Right forelimb (tissue), 1 donor: Measurements from ENCODE around the gene ZNF821.
"Not testable (repeated sequence)": the region's sequence is repeated elsewhere in the genome, so short reads cannot be mapped to it uniquely, and the experiment has no call there.

ENCODE experiments used
- DNase-seq: peaks from one replicate; pipeline ENCODE4 v3.0.0-alpha.2; 2018

ZNF821 gene, protein sequence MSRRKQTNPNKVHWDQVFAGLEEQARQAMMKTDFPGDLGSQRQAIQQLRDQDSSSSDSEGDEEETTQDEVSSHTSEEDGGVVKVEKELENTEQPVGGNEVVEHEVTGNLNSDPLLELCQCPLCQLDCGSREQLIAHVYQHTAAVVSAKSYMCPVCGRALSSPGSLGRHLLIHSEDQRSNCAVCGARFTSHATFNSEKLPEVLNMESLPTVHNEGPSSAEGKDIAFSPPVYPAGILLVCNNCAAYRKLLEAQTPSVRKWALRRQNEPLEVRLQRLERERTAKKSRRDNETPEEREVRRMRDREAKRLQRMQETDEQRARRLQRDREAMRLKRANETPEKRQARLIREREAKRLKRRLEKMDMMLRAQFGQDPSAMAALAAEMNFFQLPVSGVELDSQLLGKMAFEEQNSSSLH

DNA sequence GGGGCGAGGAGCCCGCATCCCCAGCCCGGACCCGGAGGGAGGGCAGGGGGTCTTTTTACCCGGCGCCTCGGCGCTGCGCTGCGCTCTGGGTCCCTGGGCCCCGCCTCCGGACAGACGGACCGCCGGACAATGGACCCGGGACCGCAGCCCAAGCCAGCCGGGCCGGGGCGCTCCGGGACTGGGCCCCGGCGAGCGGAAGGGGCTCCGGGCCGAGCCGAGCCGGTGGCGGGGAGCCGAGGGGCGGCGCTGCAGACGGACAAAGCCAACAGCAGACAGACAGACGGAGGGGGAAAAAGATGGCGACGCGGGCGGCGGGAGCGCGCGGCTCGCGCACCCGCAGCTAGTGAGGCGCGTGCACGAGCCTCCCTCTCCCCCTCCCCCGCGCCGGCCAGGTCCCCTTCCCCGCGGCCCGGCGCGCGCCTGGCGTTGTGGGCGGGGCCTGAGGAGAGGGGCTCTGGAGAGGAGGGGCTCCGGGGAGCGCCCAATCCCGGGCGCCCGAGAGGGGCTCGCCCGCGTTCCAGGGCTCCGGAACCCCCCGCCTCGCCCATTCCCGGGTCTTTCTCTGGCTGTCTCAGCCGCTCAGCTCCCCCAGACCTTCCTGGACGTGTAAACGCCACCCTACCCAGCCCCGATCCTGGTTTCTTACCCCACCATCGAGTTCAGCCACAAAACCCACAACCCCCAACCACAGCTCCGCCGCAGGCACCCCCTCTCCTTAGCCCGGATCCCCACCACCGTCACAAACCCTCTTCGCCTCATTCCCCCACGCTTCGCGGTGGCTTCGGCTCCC, at the start of gene ZNF821:
ZNF821 (minus strand) TSS at position 334 of the 790 bp plus-strand sequence. CDS start 4,236 bp downstream, outside the sequence.
- DNase-seq: peak; percentile 85

DNA sequence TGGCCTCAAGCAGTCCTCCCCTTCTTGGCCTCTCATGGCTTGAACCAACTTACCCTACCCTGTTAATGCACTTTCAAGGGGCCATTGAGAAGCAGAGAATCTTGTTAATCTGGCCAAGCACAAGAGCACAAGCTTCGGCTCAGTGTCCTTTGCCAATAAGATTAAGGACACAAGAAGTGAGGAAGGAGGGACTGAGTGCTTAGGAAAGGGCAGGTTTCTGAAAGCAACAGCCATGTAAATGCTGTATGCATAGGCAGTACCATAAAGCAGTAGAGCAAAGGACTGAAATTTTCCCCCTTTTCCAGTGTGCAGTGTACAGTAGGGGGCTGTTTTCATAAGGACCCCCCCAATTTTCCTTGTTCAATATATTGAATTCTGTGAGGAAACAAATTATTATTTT, 49.0 kb upstream of the ZNF821 start:
- DNase-seq: no peak

DNA sequence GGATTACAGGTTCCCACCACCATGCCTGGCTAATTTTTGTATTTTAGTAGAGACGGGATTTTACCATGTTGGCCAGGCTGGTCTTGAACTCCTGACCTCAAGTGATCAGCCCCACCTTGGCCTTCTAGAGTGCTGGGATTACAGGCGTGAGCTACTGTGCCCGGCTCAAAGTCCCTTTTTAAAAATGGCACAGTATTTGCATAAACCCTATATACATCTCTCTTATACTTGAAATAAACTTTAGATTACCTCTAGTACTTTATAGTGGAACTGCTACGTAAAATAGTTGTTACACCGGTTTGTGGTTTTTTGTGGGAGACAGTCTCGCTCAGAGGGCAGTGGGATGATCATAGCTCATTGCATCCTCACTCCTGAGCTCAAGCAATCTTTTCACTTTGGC, 47.6 kb upstream of the ZNF821 start:
- DNase-seq: no peak

DNA sequence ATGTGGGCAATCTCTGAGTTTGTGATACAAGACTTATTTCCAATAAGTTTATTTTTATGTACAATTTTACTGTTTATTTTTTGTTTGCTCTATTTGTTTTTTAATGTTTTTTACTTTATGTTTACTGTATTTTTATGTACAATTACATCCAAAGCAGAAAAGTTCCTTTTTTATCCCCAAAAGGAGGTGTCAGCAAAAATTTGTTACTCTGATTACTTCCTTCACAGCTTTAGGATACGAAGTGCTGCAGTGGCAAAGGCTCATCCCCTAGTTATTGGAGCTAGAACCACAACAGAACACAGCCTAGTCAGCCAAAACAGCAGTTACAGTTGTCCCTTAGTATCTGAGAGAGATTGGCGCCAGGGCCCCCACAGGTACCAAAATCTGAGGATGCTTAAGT, 47.0 kb upstream of the ZNF821 start:
- DNase-seq: no peak

DNA sequence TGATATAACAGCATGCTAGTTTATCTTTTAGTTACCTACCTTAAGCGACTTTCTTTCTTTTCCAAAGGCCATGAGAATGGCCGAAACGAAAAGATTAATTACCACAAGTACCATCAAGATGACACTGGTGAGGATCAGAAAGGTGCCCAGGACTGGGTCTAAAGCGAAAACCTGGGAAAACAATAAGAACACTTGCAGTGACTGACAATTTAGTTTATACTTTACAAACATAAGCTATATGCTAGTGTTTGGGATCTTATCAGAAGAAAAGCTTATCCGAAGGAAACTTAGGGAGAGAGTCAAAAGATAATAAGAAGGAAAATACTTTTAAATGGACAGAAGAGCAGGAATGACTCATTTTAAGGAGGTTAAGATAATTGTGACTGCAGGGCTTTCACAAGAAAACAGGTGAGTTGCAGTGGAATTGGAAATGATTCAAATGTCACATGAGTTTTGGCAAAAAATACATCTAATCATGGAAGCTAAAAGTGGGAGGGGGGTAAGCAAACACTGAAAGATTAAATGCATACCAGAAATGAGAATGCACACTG, 46.1 kb upstream of the ZNF821 start:
- no peak for DNase-seq

DNA sequence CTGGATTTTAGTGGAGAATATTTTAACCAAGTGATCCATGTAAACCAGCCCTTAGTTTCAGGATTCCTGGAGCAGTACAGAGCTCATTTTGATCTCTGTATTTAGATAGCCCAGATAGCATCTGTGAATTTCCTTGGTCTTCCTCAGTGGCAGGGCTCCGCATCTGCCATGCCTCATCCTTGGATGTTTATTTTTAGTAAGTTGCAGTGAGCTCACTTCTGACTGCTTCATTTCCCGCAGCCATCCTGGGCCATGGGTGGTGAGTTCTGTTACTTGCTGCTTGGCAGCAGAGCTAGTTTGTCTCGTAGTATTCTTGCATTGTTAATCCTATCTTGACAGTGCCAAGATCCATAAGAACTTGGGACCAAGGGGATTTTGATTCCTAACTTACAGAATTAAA, 45.1 kb upstream of the ZNF821 start:
- no peak for DNase-seq

DNA sequence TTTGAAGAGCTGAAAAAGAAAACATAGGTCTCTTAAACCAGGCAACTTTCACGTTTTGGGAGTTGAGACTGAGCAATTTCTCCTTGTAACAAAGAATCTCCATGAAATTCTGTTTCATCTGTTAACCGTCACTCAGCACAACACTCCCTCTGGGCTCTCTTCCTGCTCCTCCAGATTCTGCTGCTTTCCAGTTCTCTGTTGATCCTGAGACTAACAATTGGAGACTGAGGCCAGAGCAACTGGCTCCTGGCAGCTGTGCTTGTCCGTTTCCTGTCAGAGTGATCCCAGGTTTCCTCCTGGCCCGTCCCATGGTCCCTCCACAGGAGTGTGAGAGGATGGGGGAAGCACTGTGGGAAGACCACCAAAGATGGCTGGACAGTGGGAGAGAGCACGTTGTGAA, 43.8 kb upstream of the ZNF821 start:
- peak; percentile 50 for DNase-seq

DNA sequence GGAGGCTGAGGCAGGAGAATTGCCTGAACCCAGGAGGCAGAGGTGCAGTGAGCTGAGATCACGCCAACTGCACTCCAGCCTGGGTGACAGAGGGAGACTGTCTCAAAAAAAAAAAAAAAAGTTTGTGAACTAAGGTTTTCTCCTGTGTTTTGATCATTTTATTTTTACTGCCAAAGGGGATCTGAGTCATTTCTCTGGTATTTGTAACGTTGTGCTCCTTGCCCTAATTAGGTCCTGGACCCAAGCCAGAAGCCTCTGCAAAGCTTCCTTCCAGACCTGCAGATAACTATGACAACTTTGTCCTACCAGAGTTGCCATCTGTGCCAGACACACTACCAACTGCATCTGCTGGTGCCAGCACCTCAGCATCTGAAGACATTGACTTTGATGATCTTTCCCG, 43.4 kb upstream of the ZNF821 start:
- peak; percentile 47 for DNase-seq

DNA sequence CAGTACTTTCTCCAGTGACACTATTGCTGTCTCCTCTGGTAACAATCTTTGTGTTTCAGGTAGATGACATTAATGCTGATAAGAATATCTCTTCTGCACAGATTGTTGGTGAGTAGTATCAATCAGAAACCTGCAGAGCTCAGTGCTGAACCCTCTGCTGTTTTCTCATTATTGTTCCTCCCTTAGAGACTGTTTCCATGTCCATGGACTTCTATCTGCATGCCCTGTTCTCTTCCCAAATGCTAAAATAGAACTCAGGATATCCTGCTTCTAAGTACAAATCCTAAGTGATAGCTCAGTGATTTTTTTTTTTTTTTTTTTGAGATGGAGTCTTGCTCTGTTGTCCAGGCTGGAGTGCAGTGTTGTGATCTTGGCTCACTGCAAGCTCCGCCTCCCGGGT, 40.7 kb upstream of the ZNF821 start:
- DNase-seq: no peak

DNA sequence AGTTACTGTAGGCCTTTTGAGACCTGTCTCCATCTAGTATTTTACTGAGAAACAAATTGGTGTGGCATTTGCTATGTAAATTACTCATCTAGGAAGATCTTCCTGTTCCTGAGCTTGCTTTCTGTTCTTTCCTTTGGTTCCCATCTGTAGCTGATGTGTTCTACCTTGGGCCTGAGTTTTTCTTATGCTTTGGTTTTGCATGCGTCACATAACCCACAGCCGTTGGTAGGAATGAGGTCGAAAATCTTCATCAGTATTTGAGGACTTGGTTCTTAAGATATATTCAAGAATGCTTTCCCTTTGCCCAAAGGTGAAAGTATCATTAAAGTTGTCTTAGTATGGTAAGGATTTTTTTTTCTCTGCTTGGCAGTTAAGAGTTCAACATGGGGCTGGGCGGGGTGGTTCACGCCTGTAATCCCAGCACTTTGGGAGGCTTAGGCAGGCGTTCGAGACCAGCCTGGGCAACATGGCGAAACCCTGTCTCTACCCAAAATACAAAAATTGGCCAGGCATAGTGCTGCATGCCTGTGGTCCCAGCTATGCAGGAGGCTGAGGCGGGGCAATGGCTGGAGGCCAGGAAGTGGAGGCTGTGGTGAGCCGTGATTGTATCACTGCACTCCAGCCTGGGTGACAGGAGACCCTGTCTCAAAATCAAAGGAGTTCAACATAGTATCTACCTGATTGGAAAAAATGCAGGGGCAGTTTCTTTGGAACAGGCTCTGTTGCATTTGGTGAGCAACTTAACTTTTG, 40.1 kb upstream of the ZNF821 start:
- no peak for DNase-seq

DNA sequence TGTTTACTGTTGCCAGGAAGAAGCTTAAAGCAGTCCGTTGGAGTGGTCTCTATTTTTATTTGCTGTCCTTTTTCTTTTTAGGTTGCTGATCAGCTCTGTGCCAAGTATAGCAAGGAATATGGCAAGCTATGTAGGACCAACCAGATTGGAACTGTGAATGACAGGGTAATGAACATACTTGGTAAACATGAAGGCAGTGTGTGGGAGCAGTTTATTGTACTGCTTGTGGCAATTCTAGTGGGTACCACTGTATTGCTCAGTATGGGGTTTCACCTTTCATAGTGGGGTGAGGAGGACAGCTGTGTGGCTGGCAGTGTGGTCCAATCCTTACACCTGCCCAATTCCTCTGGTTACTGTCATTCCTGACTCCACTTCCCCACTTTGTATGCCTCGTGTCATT, 36.7 kb upstream of the ZNF821 start:
- DNase-seq: no peak

DNA sequence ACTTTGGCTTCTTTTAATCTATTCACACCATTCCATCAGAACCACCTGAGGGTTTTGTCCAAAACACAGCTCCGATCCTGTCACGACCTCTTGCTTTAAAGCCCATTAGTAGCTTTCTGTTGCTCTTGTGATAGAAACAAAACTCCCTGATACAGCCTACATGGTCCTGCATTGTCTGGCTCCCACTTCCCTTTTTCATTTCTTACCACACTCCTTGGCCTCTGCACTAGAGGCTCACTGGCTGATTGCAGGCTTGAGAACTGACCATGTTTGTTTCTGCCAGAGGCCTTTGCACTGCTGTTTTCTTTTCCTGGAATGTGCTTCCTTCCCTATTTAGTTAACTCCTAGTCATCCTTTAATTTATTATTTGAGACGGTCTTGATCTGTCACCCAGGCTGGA, 35.1 kb upstream of the ZNF821 start:
- no peak for DNase-seq

DNA sequence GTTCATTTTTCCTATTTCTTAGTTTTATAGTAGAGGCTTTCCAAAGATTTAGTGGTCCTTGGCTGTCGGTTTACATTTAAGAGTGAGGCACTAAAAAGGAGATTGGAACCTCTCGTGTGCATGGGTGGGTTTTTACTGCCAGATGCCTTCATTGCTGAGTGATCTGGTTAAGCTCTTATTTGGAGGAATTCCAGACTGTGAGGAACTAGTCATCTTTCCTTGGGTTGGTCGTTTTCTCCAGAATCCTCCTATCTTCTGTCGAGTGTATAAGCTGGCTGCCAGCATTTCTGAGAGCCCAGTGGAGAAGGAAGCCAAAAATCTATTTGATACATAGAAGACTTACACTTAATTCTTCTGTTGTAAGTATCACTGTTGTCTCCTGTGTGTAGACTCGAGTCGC, 33.9 kb upstream of the ZNF821 start:
- DNase-seq: no peak

DNA sequence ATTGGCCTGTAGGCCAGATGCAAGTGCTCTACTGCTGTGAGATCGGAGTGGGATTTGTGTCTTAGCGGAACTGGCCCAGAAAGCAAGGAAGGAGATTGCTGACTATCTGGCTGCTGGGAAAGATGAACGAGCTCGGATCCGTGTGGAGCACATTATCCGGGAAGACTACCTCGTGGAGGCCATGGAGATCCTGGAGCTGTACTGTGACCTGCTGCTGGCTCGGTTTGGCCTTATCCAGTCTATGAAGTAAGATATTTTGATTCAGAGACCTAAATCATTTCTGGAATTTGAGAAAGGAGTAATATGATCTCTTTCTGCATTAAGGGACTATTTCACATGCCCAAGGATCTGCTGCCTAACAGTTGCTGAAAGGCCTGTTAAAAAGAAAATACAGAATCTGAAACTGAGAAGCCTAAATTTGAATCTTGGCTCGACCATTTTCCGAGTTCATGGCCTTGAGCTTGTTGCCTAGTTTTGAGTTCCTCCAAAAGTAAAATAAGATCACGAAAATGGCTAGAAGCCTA, 32.5 kb upstream of the ZNF821 start:
- DNase-seq: no peak

DNA sequence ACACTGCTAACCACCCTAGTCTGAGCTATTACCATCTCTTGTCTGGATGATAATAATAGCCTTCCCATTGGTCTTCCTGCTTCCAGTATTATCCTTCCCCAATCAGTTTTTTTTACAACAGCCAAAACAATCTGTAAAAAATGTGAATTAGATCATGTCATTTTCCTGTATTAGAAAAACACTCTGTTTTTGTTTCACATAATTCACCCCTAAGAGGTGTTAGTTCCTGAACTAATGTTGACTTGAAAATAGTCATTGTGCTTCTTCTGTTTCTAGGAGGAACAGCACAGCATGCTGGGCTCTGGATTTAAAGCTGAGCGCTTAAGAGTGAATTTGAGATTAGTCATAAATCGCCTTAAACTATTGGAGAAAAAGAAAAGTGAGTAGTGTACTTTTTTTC, 31.4 kb upstream of the ZNF821 start:
- no peak for DNase-seq

DNA sequence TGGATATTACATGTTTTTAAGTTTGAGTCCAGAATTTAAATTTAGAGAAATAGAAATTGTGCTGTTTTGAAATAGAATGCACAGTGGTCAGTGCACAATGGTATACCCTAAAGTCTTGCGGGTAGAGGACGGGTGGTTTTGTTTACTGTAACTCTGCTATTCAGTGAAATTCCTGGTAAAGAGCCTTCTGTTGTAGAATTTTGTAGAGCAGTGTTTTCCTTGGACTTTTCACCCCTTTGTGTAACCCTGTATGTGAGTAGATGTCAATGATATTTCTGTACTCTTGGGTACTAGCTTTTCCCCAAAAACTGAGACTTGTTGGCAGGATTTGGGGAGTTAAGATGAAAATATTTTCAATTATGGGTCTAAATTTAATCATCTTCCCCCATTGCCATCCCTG, 30.8 kb upstream of the ZNF821 start:
- no peak for DNase-seq

DNA sequence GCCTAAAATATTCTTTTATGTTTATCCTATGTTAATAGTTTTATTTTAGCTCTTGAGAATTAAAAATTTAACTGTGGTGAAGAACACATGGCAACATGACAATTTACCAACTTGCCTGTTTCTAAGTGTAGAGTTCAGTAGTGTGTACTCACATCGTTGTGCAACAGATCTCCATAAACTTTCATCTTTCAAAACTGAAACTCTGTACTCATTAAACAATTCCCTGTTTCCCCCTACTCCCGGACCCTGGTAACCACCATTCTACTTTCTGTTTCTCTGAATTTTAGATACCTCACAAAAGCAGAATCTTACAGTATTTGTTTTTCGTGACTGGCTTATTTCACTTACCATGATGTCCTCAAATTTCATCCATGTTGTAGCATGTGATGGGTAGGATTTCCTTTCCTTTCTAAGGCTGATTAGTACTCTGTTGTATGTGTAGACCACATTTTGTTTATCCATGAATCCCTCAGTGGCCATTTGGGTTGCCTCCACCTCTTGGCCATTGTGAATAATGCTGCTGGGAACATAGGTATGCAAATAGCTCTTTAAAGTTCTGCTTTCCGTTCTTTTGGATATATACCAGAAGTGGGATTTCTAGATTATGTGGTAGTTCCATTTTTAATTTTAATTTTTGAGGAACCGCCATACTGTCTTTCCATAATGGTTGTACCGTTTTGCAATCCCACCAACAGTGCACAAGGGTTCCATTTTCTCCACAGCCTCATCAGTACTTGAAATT, 28.7 kb upstream of the ZNF821 start:
- DNase-seq: no peak

DNA sequence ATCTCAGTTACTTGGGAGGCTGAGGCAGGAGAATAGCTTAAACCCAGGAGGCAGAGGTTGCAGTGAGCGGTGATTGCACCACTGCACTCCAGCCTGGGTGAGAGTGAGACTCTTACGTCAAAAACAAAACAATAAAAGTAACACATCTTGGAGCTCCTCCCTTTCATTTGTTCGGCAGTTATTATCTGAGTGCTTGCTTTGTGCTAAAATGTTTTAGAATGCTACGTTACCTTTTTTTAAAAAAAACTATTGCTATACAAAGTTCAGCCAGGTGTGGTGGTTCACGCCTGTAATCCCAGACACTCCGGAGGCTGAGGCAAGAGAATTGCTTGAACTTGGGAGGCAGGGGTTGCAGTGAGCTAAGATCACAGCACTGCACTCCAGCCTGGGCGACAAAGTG, 27.1 kb upstream of the ZNF821 start:
- DNase-seq: no peak

DNA sequence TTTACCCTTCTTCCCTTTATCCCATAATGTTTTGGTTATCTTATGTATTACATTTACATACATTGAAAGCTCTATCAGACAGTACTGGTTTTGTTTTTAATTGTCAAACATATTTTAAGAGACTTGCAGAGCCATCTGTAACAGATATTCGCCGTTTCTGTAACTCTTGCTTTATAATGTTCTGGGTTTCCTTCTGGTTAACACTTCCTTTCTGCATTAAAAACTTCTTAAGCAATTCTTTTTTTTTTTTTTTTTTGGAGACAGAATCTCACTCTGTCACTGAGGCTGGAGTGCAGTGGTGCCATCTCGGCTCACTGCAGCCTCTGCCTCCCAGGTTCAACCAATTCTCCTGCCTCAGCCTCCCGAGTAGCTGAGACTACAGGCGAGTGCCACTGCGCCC, 21.8 kb upstream of the ZNF821 start:
- not testable (repeated sequence) for DNase-seq

DNA sequence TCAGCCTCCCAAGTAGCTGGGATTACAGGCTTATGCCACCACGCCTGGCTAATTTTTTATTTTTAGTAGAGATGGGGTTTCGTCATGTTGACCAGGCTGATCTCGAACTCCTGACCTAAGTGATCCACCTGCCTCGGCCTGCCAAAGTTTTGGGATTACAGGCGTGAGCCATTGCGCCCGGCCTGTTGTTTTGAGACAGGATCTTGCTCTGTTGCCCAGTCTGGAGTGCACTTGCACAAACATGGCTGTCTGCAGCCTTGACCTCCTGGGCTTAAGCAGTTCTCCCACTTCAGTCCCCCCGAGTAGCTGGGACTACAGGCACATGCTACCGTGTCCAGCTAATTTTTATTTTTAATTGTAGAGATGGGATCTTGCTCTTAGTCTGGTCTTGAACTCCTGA, 20.3 kb upstream of the ZNF821 start:
- no peak for DNase-seq

DNA sequence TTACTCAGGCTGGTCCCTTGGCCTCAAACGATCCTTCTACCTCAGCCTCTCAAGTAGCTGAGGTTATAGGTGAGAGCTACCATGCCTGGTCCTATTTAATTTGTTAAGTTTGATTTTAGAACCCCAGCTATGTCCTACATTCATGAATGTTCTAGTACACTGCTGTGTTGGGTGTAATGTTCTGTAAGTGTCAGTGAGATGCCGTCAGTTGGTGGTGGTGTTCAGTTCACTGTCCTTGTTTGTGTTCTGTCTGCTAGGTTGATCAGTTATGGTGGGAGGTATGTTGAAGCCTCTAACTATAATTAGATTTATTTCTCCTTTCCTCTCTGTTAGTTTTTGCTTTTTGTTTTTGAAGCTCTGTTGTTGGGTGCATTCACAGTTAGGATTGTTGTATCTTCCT, 19.6 kb upstream of the ZNF821 start:
- DNase-seq: no peak

DNA sequence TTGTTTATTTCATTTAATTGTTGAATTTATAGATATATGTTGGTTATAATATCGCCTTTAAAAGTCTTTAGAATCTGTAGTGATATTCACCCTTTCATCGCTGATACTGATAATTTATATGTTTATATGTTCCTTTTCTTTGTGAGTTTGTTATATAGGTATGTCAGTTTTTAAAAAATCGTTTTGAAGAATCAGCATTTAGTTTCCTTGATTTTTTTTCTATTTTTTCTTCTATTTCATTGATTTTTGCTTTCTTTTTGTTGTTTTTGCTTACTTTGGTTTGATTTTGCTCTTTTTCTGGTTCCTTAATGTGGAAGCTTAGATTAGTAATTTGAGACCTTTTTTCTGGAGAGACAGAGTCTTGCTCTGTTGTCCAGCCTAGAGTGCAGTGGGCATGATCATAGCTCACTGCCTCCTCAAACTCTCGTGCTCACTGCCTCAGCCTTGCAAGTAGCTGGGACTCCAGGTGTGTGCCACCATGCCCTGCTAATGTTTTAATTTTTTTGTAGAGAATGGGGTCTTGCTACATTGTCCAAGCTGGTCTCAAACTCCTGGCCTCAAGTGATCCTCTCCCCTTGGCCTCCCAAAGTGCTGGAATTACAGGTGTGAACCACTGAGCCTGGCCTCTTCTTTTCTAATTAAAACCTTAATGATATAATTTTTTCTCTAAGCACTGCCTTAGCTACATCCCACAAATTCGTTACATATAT, 18.8 kb upstream of the ZNF821 start:
- DNase-seq: no peak
